CD4-positive, alpha-beta memory T cell (primary cell): Measurements from ENCODE around the gene CCDC149. TPM values are rescaled to one million over a fixed set of nuclear protein-coding genes. Genes with fewer than 3 reads are reported as not detected.

ENCODE experiments used
- CTCF ChIA-PET: fragments of 350-600 bp; sonication (Branson Sonifier 250); formaldehyde crosslinking; loops from one replicate; lab custom pipeline; 2021; ENCODE audit warnings: inconsistent platforms; ENCODE audit not compliant: partially characterized antibody; lab: Charles Lee
- POLR2A ChIA-PET: fragments of 350-600 bp; sonication (Branson Sonifier 250); formaldehyde crosslinking; loops from one replicate; lab custom pipeline; 2021; ENCODE audit not compliant: partially characterized antibody; lab: Charles Lee
- DNase-seq, 5 donors: peaks; one replicate each; pipeline versions ENCODE4 v3.0.0 to v3.0.0-alpha.2; 2020 to 2022; ENCODE audit warnings: mixed read lengths in 1 of 5
- H3K27ac ChIP-seq: one replicate; pipeline ENCODE4 v1.7.0; 2013; ENCODE audit warnings: low read depth, low read length
- H3K27me3 ChIP-seq: 2 replicates; pipeline ENCODE4 v1.7.0; 2013; ENCODE audit warnings: mild to moderate bottlenecking, low read length, moderate library complexity; ENCODE audit not compliant: insufficient read depth
- H3K36me3 ChIP-seq: 2 replicates; pipeline ENCODE4 v1.7.0; 2013; ENCODE audit warnings: mild to moderate bottlenecking, low read length, moderate library complexity; ENCODE audit not compliant: insufficient read depth
- H3K4me1 ChIP-seq: 2 replicates; pipeline ENCODE4 v1.7.0; 2013; ENCODE audit warnings: mild to moderate bottlenecking, low read length, moderate library complexity; ENCODE audit not compliant: insufficient read depth
- H3K4me3 ChIP-seq, 2 donors: one replicate each; pipeline ENCODE4 v1.7.0; 2013; ENCODE audit warnings: low read length in 2 of 2, mild to moderate bottlenecking in 1 of 2
- H3K9me3 ChIP-seq, 2 donors: one replicate each; pipeline ENCODE4 v1.7.0; 2013; ENCODE audit warnings: low read length in 2 of 2, control low read depth in 1 of 2; ENCODE audit not compliant: control insufficient read depth in 1 of 2
- H3K27ac Mint-ChIP-seq, 7 donors: one replicate each; pipeline ENCODE4 v1.8.0; 2020 to 2021; ENCODE audit warnings: mixed read lengths in 7 of 7, mild to moderate bottlenecking in 6 of 7, inconsistent platforms in 3 of 7, moderate library complexity in 3 of 7
- H3K27me3 Mint-ChIP-seq, 2 donors: one replicate each; pipeline ENCODE4 v1.8.0; 2020 to 2021; ENCODE audit warnings: mixed read lengths in 2 of 2
- H3K36me3 Mint-ChIP-seq, 2 donors: one replicate each; pipeline ENCODE4 v1.8.0; 2020 to 2021; ENCODE audit warnings: mixed read lengths in 2 of 2, inconsistent platforms in 1 of 2, mild to moderate bottlenecking in 1 of 2
- H3K4me1 Mint-ChIP-seq, 4 donors: one replicate each; pipeline ENCODE4 v1.8.0; 2020 to 2021; ENCODE audit warnings: mixed read lengths in 4 of 4, mild to moderate bottlenecking in 1 of 4
- H3K4me3 Mint-ChIP-seq, 8 donors: one replicate each; pipeline ENCODE4 v1.8.0; 2020 to 2021; ENCODE audit warnings: mixed read lengths in 8 of 8, mild to moderate bottlenecking in 7 of 8, moderate library complexity in 6 of 8, inconsistent platforms in 3 of 8
- H3K9me3 Mint-ChIP-seq, 8 donors: one replicate each; pipeline ENCODE4 v1.8.0; 2020 to 2021; ENCODE audit warnings: mixed read lengths in 8 of 8, mild to moderate bottlenecking in 5 of 8, inconsistent platforms in 3 of 8, moderate library complexity in 1 of 8
- intact Hi-C: fragments of 100-400 bp; cut with micrococcal nuclease; formaldehyde crosslinking; loops from one replicate; pipeline ENCODE4 v1.15.1; 2023
- polyA plus RNA-seq, 2 donors: library from polyadenylated mRNA; unstranded; fragments of 300-500 nt; fragmentation: Illumina TruSeq; gene quantifications; one replicate each; pipeline ENCODE4 v1.2.3, GENCODE V29; 2021
- total RNA-seq, 2 experiments: library from RNA; stranded (reverse); gene quantifications; one replicate each; pipeline ENCODE4 v1.2.3, GENCODE V29; 2021

CCDC149 gene
- total and polyA plus RNA-seq, 4 experiments from 2014 or later = 0.11 to 0.44 (median 0.14) TPM; not detected in 1

DNA sequence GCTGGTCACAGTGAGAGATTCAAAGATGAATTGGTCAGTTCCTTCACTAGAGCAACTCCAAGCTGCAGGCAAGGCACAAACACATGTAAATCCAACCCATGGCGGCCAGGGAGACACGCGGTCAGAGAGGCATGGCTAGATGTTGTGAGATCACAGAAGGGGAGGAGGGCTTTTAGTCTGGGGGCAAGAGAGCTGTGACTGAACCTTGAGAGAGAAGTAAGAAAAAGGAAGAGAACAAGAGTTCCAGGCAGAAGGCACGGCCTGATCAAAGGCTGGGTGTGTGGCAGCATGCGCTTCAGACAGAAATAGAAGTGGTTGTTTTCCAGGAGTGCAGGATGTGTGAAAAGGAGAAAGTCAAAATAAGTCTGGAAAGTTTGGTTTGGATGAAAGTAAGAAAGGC lies 15.9 kb downstream of the CCDC149 start:
- POLR2A ChIA-PET = no interaction called here
- Mint-ChIP-seq H3K4me1 (no peaks in the 10 kb centered on the region), H3K27ac (no peak overlapping the region), H3K27me3 (no peaks in the 10 kb centered on the region), H3K36me3 (no peaks in the 10 kb centered on the region), H3K4me3 (no peak overlapping the region), H3K9me3 (no peaks in the 10 kb centered on the region)
- DNase-seq = no peak
- H3K27me3 ChIP-seq = no peaks in the 10 kb centered on the region
- no peaks in the 10 kb centered on the region for H3K4me1 ChIP-seq
- no peak overlapping the region for H3K27ac ChIP-seq
- no peaks in the 10 kb centered on the region for H3K36me3 ChIP-seq
- no peaks in the 10 kb centered on the region for H3K9me3 ChIP-seq
- CTCF ChIA-PET = no interaction called here
- intact Hi-C loops = no loop called here
- H3K4me3 ChIP-seq = no peak overlapping the region

DNA sequence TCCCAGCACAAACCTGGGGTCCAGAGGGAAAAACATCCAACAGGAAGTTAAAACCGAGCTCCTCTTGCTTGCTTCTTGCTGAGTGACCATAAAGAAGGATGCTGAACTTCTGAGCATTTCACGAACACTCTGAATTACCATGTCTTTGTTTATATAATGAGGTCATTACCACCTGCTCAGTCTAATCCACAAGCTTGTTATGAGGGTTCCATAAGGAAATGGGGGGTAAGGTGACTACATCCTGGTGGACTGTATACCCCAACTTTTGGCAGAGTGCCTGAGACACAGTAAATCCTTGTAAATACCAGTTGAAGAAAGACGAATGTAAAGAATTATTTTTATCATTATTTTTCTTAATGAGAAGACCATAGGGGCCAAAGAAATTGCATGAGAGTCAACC lies 16.8 kb downstream of the CCDC149 start:
- H3K27ac ChIP-seq = no peak overlapping the region
- H3K9me3 Mint-ChIP-seq = no peaks in the 10 kb centered on the region
- ChIA-PET CTCF (no interaction called here), POLR2A (no interaction called here)
- no peak overlapping the region for H3K27ac Mint-ChIP-seq
- no peaks in the 10 kb centered on the region for H3K4me1 Mint-ChIP-seq
- no peaks in the 10 kb centered on the region for H3K27me3 Mint-ChIP-seq
- H3K27me3 ChIP-seq = no peaks in the 10 kb centered on the region
- H3K4me3 ChIP-seq = no peak overlapping the region
- intact Hi-C loops = no loop called here
- no peaks in the 10 kb centered on the region for H3K36me3 Mint-ChIP-seq
- no peaks in the 10 kb centered on the region for H3K36me3 ChIP-seq
- DNase-seq = no peak
- H3K4me3 Mint-ChIP-seq = no peak overlapping the region
- H3K9me3 ChIP-seq = no peaks in the 10 kb centered on the region
- H3K4me1 ChIP-seq = no peaks in the 10 kb centered on the region

DNA sequence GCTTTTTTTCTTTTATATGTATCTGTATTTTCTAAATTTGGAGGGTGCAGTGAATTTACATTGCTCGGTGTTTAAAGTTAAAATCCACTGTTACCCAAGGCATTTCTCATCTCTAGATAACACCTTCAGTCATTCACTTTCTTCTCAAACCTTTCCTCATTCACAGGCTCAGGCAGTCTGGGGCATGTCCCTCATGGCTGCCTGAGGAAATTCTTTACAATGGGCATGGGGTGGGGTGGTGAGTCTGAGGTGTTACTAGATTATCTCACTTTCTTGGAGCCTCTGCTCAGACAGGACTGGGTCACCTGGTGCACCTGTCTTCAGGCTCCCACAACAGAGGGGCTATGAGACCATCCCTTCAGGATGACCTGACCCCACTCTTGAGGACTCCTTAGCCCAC lies 17.4 kb downstream of the CCDC149 start:
- Mint-ChIP-seq H3K9me3 (no peaks in the 10 kb centered on the region), H3K36me3 (no peaks in the 10 kb centered on the region), H3K27ac (no peak overlapping the region), H3K27me3 (no peaks in the 10 kb centered on the region), H3K4me3 (no peak overlapping the region), H3K4me1 (no peaks in the 10 kb centered on the region)
- Histone ChIP-seq H3K9me3 (no peaks in the 10 kb centered on the region), H3K27ac (no peak overlapping the region), H3K27me3 (no peaks in the 10 kb centered on the region), H3K4me3 (no peak overlapping the region), H3K4me1 (no peaks in the 10 kb centered on the region), H3K36me3 (no peaks in the 10 kb centered on the region)
- no peak for DNase-seq
- POLR2A ChIA-PET = no interaction called here
- intact Hi-C loops = no loop called here
- CTCF ChIA-PET = no interaction called here

DNA sequence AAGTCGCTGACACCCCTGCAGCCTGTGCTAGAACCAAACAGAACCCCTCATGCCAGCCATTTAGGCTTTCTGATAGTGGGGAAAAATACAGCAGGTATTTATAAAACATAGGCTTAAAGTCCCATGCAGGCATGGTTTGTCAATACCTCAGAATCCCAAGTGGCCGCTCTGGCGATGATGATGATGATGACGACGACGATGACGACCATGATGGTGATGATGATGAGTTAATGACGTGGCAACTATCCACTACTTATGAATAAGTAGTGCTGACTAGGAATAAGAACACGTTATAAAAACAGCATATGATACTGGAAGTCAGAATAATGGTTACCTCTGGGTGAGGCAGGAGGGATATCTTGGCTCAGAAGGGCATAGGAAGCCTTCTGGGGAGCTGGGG lies 18.0 kb downstream of the CCDC149 start:
- Mint-ChIP-seq H3K27ac (no peak overlapping the region), H3K4me3 (no peak overlapping the region), H3K4me1 (no peaks in the 10 kb centered on the region), H3K27me3 (no peaks in the 10 kb centered on the region), H3K9me3 (no peaks in the 10 kb centered on the region), H3K36me3 (no peaks in the 10 kb centered on the region)
- CTCF ChIA-PET = no interaction called here
- no peak overlapping the region for H3K4me3 ChIP-seq
- no peak for DNase-seq
- no peaks in the 10 kb centered on the region for H3K4me1 ChIP-seq
- POLR2A ChIA-PET = no interaction called here
- intact Hi-C loops = no loop called here
- H3K27ac ChIP-seq = no peak overlapping the region
- H3K36me3 ChIP-seq = no peaks in the 10 kb centered on the region
- no peaks in the 10 kb centered on the region for H3K9me3 ChIP-seq
- H3K27me3 ChIP-seq = no peaks in the 10 kb centered on the region

DNA sequence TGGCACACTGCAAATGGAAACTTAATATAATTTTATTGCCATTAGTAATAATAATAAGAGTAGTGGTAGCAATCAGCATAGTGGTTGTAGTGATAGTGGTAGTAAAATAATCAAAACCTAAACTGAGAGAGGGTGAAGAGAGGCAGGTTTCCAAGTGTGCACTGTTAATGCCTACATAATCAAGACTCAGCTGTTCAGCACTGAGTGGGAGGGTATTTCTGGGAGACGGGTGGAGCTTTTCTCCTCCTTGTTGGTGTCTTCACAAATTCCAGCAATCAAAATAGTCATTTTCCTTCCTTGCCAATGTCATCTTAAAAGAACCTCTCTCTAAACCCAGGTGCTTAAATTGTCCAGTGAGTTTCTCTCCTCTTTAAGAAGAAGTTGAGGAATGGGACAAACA lies 18.6 kb downstream of the CCDC149 start:
- Histone ChIP-seq H3K4me3 (no peak overlapping the region), H3K36me3 (no peaks in the 10 kb centered on the region), H3K27ac (no peak overlapping the region), H3K4me1 (no peaks in the 10 kb centered on the region), H3K9me3 (no peaks in the 10 kb centered on the region), H3K27me3 (no peaks in the 10 kb centered on the region)
- H3K27me3 Mint-ChIP-seq = no peaks in the 10 kb centered on the region
- H3K9me3 Mint-ChIP-seq = no peaks in the 10 kb centered on the region
- no peak for DNase-seq
- H3K27ac Mint-ChIP-seq = no peak overlapping the region
- H3K4me1 Mint-ChIP-seq = no peaks in the 10 kb centered on the region
- no peak overlapping the region for H3K4me3 Mint-ChIP-seq
- no peaks in the 10 kb centered on the region for H3K36me3 Mint-ChIP-seq
- POLR2A ChIA-PET = no interaction called here
- intact Hi-C loops = no loop called here
- CTCF ChIA-PET = no interaction called here

DNA sequence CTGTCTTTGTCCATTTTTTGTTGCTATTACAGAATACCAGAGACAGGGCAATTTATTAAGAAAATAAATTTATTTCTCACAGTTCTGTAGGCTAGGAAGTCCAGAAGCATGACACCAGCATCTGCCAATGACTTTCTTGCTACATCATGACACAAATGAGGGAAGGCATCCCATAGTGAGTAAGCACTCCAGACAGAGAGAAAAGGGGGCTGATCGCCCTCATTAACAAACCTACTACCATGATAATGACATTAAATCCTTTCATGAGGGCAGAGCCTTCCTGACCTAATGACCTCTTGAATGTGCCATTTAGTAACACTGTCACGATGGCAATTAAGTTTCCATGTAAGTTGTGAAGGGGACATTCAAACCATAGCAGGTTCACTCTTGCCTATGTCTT lies 20.1 kb downstream of the CCDC149 start:
- no peak overlapping the region for H3K27ac Mint-ChIP-seq
- ChIA-PET CTCF (no interaction called here), POLR2A (no interaction called here)
- H3K9me3 Mint-ChIP-seq = peaks cover 0 to under 1% (median 0%) of the 10 kb centered on the region in 8 donors
- no peaks in the 10 kb centered on the region for H3K36me3 Mint-ChIP-seq
- Histone ChIP-seq H3K27ac (no peak overlapping the region), H3K4me3 (no peak overlapping the region), H3K4me1 (no peaks in the 10 kb centered on the region), H3K27me3 (no peaks in the 10 kb centered on the region), H3K36me3 (no peaks in the 10 kb centered on the region), H3K9me3 (no peaks in the 10 kb centered on the region)
- no peak overlapping the region for H3K4me3 Mint-ChIP-seq
- no peaks in the 10 kb centered on the region for H3K4me1 Mint-ChIP-seq
- H3K27me3 Mint-ChIP-seq = no peaks in the 10 kb centered on the region
- DNase-seq = no peak
- intact Hi-C loops = no loop called here

DNA sequence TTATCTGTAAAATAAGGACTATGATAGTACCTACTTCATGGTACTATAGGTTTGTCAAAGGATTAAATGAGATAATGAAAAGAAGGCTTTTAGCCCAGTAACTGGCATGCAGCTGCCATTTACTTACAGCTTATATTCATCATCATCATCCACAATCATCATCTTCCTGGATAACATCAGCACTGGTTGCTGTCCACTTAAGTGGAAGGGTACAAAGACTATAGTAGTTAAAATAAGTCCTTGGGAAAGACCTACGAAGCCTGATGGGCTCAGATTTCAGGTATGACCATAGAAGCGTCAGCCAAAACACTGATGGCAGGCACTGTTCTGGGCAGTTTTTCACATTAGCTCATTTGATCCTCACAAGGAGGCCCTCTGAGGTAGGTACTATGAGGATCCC lies 20.6 kb downstream of the CCDC149 start:
- no peak overlapping the region for H3K27ac Mint-ChIP-seq
- peaks cover 0 to 2% (median 0%) of the 10 kb centered on the region in 8 donors for H3K9me3 Mint-ChIP-seq
- H3K27ac ChIP-seq = no peak overlapping the region
- intact Hi-C loops = no loop called here
- no peak for DNase-seq
- POLR2A ChIA-PET = no interaction called here
- no peak overlapping the region for H3K4me3 ChIP-seq
- no peaks in the 10 kb centered on the region for H3K4me1 ChIP-seq
- no peaks in the 10 kb centered on the region for H3K36me3 Mint-ChIP-seq
- no peaks in the 10 kb centered on the region for H3K36me3 ChIP-seq
- H3K4me3 Mint-ChIP-seq = no peak overlapping the region
- no peaks in the 10 kb centered on the region for H3K9me3 ChIP-seq
- no peaks in the 10 kb centered on the region for H3K27me3 Mint-ChIP-seq
- H3K27me3 ChIP-seq = no peaks in the 10 kb centered on the region
- no peaks in the 10 kb centered on the region for H3K4me1 Mint-ChIP-seq
- CTCF ChIA-PET = no interaction called here

DNA sequence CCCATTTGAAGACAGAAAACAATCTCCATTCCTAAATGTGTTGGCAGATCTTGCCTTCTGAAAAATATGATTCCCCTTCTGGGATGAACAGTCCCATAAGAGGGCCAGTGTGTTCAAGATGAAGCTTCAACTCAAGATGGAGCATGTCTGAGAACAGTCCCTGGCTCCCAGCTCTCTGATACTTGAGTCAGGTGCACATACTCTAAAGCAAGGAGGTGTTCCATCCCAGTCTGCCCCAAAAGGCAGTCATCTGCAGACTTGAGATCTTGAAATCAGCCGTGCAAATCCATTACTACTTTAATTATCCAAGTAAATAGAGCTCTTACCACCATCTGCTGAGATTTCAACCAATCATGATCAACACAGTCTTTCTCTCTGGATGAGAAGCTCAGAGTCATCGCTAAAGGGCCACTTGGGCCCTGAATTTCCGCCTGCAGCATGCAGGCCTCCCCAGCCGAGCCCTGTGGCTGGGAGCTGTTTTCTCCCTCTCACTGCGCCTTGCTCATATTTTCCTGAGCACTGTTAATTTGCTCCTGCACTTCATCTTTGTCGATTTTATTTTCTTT lies 22.2 kb downstream of the CCDC149 start:
- Histone ChIP-seq H3K4me1 (no peaks in the 10 kb centered on the region), H3K36me3 (no peaks in the 10 kb centered on the region), H3K27me3 (no peaks in the 10 kb centered on the region), H3K4me3 (no peak overlapping the region), H3K27ac (no peak overlapping the region), H3K9me3 (no peaks in the 10 kb centered on the region)
- intact Hi-C loops = no loop called here
- Mint-ChIP-seq H3K4me3 (no peak overlapping the region), H3K36me3 (no peaks in the 10 kb centered on the region), H3K4me1 (no peaks in the 10 kb centered on the region), H3K27me3 (no peaks in the 10 kb centered on the region), H3K27ac (no peak overlapping the region), H3K9me3 (peaks cover 0 to 2% (median 0%) of the 10 kb centered on the region in 8 donors)
- ChIA-PET POLR2A (no interaction called here), CTCF (interaction anchor here (1.0 to 1.1 kb wide), 2 partner anchors 10 kb away, joined by 3 read pairs; no protein-coding TSS in a partner anchor)
- no peak for DNase-seq
